GDM1 (cell line): ENCODE measurements around the gene ORM1.
A peak's percentile ranks its signal among the peaks of the same experiment; 100 is the strongest.
"Not testable (repeated sequence)": the region's sequence is repeated elsewhere in the genome, so short reads cannot be mapped to it uniquely, and the experiment has no call there.

Source experiments
- DNase-seq: peaks from one replicate; lab custom pipeline; 2025; lab: John Stamatoyannopoulos, UW

ORM1 gene

GRCh38 chr9:114325684-114326254 lies 2.9 kb downstream of the ORM1 start:
- DNase-seq = not testable (repeated sequence)

DNA sequence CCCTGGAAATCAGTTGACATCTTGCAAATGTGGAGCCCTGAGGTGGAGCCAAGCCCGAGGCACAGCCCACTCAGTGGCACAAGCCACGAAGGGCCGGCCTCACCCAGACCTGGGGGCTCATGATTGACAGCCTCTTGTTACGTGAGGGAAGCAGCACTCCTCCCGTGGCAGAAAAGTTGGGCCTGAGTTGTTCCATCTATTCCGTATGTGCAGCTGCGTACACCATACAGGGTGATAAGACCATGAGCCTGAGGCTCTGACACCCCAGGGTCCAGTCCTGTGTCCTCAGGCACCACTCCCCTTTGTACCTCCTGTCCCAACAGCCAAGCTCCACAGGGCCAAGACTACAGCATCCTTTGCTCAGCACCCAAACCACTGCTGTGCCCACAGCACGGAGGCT lies 4.9 kb downstream of the ORM1 start:
- no peak for DNase-seq

DNA sequence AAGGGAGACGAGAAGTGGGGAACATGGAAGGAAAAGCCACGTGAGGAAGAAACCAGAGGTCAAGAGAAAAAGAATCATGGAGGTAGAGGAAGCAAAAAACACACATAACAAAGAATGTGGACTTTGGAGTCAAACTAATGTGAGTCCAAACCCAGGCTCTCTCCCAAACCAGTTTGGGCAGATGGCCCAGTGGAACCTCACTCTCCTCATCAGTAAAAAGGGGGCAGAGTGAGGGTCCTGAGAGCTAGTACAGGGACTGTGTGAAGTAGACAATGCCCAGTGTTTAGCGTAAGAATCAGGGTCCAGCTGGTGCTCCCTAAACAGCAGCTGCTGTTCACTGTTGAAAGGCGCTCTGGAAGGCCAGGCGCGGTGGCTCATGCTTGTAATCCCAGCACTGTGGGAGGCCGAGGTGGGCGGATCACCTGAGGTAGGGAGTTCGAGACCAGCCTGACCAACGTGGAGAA lies 5.5 kb downstream of the ORM1 start:
- not testable (repeated sequence) for DNase-seq

GRCh38 chr9:114328937-114329624 lies 6.2 kb downstream of the ORM1 start:
- DNase-seq = not testable (repeated sequence)

DNA sequence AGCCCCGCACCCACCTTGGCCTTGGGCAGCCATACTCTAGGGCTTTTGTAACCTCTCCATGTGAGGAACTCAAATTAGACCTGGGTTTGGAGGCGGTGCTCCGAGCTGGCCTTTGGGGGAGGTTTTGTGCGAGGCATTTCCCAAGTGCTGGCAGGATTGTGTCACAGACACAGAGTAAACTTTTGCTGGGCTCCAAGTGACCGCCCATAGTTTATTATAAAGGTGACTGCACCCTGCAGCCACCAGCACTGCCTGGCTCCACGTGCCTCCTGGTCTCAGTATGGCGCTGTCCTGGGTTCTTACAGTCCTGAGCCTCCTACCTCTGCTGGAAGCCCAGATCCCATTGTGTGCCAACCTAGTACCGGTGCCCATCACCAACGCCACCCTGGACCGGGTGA lies 6.7 kb downstream of the ORM1 start, which contains the start of gene ORM2:
Gene ORM2 (plus strand): TSS at position 245 of the 398 bp plus-strand sequence. CDS start 36 bp downstream, at position 281.
- DNase-seq = not testable (repeated sequence)

GRCh38 chr9:114330636-114331035 lies 7.7 kb downstream of the ORM1 start:
- DNase-seq = no peak

- DNase-seq = not testable (repeated sequence)
These were observed 8.6 kb downstream of the ORM1 start for GRCh38 chr9:114331229-114332195.

- DNase-seq = not testable (repeated sequence)
These were observed 9.7 kb downstream of the ORM1 start for GRCh38 chr9:114332474-114333040.

DNA sequence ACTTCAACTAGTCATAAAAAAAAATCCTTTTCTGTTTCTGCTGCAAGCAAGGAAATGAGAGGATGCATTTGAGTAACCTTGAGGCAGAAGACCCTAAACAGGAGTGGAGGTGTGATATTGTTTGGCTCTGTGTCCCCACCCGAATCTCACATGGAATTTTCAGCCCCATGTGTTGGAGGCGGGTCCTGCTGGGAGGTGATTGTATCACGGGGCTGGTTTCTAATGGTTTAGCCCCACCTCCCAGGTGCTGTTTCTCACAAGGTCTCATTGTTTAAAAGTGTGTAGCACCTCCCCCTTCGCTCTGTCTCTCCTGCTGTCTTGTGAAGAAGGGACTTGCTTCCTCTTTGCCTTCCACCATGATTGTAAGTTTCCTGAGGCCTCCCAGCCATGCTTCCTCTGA lies 10.8 kb downstream of the ORM1 start:
- DNase-seq = not testable (repeated sequence)

DNA sequence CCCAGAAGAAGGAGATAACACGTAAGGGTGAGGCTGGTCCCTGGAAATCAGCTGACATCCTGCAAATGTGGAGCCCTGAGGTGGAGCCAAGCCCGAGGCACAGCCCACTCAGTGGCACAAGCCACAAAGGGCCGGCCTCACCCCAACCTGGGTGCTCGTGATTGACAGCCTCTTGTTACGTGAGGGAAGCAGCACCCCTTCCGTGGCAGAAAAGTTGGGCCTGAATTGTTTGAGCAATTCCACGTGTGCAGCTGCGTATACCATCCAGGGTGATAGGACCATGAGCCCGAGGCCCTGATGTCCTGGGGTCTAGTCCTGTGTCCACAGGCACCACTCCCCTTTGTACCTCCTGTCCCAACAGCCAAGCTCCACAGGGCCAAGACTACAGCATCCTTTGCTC lies 11.6 kb downstream of the ORM1 start:
- DNase-seq = no peak

DNA sequence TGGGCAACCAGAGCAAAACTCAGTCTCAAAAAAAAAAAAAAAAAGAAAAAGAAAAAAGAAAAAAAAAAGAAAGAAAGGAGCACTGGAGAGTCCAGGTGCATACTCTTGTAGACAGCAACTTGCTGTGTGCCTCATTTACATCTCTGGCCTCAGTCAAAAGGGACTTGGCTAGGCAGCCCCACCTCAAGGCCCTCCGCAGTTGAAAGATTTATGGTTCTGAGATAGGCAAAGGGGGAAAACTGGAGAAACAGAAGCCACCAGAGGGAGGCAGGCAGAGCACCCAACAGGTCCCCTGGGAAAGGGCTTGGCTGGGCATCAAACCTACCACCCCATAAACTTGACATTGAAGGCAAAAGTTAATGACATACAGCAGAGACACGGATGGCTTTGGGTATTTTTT lies 12.8 kb downstream of the ORM1 start:
- DNase-seq = no peak

DNA sequence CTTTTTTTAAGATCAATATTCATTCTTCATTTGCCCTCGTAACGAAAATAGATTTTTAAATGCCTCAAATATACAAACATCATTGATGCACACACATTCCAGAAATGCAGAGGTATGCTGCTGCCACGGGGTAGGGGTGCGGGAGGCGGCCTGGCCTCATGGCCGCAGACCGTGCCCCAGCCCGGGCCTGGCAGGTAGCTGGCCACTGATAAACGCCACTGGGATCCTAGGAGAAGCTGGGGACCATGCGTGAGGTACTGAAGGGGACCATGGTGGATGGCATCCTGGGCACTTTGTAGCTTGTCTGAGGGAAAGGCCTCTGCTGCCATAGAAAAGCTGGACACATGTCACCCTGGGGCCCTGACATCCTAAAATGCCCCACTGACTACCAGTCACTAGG lies 13.3 kb downstream of the ORM1 start:
- DNase-seq = no peak

GRCh38 chr9:114336699-114337395 lies 13.9 kb downstream of the ORM1 start:
- no peak for DNase-seq

DNA sequence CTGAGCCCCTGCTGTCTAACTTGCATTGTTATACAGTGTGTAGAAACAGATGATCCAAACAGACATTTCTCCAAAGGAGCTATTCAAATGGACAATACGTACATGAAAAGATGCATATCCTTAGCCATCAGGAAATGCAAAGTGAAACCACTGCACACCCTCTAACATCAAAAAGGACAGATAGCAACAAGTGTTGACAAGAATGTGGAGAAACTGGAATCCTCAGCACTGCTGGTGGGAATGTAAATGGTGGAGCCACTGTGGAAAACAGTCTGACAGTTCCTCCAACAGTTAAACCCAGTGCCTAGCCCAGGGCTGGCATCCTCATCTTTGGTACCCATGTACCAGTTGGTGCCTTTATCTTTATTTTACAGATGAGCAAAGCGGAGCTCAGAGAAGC lies 15.3 kb downstream of the ORM1 start:
- no peak for DNase-seq

- DNase-seq = peak; percentile 18
These were observed 16.4 kb downstream of the ORM1 start for GRCh38 chr9:114339130-114339908.

DNA sequence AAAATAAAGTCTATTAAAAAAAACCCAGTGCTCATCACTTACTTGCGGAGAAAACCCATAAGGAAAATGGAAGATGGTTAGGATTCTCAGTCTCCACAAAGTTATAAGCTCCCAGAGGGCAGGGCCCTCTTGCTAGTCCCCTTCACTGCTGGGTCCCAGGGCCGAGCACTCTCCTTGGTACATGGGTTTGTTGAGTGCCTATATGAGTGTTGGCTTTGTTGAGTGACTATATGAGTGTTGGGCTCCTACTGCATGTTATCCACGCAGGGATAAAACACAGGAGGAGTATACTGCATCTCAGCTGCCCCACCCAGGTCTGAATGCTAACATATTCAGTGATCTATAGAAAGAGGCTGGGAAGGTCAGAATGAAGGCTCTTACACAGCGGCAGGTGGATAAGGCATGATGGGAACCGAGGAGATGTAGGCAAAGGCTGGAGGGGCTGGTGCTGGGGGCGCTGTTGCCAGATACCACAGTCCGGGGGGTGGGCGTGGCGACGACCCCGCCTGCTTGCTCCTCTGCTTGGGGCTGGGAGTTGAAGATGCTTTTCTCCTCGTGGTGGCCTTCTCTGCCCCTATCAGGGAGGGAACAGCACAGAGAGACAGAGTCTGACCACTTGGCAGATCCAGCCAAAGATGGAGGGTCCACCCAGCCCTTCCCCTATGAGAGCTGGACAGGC lies 18.4 kb downstream of the ORM1 start:
- no peak for DNase-seq

GRCh38 chr9:114341991-114342390 lies 19.1 kb downstream of the ORM1 start:
- no peak for DNase-seq

- DNase-seq = no peak
These were observed 20.0 kb downstream of the ORM1 start for GRCh38 chr9:114342755-114343440.

GRCh38 chr9:114343471-114344187 lies 20.7 kb downstream of the ORM1 start:
- no peak for DNase-seq
